ENCODE results near the gene MS4A4E. TPM values are rescaled to one million over a fixed set of nuclear protein-coding genes. Genes with fewer than 3 reads are reported as not detected.
"Not testable (repeated sequence)": the region's sequence is repeated elsewhere in the genome, so short reads cannot be mapped to it uniquely, and the experiment has no call there.

Gene MS4A4E
- total RNA-seq, 2 donors from 2014 or later, result 0.52 to 3.1 TPM

DNA sequence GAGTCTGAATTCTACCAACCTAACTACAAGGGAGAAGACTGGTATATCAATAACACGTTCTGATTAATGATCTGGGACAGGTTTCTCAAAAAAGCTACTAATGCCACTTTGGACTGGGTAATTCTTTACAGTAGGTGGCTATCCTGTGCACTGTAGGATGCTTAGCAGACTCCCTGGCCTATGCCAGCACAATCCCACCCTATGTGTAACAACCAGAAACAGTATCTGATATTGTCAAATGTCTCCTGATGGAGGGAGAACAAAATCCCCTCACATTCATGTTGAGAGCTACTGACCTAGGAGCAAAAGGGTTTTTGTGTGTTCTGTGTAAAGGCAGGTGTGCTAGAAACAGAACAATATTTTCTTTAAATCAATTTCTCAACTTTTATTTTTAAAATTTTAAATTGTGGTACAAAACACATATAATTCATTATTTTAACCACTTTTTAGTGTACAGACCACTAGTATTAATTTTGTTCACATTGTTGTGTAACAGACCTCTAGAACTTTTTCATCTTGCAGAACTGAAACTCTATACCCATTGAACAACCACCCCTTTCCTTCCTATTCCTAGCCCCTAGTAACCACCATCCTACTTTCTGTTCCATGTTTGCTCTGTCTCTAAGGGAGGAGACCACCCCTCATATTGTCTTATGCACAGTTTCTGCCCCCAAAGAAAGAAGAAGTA is 58.0 kb downstream of the MS4A4E start:
- ATAC-seq (peak in 1 of 2 donors; percentile 80), DNase-seq (no peak)
- intact Hi-C loops (cut with DNase I), result no loop called here

DNA sequence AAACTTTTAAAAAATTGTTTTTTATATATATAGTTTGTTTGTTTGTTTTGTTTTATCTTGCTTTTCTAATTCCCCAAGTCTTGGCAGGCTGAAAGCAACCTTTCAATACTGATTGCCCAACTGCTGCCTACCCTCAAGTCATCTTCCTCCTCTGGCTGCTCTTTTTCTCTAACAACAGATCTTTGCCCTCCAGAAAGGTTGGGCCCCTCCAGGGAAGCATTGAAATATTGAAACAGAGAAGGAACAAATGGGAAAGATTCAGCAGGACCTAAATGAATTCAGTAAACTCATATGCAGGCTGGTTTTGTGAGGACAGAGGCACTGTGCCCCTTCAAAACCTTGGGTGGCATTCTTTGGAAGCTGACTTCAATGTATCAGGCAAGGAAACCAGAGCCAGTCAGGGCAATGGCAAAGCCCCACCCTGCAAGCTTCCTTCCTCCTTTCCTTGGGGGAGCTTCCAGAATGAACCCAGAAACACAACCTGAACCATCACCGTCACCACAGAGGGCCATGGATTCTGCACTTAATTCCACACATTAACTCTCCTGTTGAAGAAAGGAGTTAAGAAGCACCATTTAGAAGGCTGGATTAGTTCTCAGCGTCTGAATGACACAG is 59.2 kb downstream of the MS4A4E start:
- peak in 1 of 2 donors; percentile 57 for ATAC-seq
- no peak for DNase-seq

DNA sequence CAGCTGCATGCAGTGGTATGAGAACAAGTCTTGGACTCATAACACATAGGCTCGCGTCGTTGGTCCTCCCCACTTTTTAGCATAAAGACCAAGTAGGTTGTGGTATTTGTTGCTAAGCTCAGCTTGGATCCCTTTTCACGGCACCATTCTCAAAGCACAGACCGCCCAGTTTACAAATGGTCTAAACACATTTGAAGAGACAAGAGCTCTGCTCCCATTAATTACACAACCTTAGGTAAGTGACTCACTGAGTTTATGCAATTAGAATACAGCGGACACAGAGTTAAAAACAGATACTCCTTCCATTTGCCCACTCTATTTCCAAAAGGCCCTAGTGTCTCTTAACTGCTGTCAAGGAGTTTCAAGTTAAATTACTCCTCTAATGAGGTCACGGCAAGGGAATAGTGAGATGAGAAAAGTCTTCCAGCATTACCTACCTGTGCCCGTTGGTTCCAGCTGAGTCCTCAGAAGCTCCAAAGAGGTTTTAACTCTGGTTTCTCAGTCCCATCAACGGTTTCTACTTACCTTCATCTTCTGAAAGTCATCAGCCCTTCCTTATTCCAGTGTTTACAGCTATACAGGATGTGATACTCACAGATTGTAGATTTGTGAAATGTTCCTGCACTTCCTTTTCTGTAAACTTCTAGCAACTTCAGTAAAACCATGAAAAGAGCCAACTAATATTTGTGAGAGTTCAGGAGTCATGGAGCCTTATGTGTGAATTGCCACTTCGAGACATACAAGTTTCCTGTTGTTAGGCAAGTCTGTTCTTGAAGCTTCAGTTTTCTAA is 60.2 kb downstream of the MS4A4E start, which contains the start of gene MS4A6A:
TSS of gene MS4A6A (minus strand) at position 543 of the 790 bp plus-strand sequence. CDS start 1,356 bp downstream, outside the sequence.
- DNase-seq (no peak), ATAC-seq (peak in 1 of 2 donors; percentile 51)
- intact Hi-C loops (cut with DNase I), result no loop called here

More for the DNA sequence above, 59.2 kb downstream of the MS4A4E start:
- intact Hi-C loops (cut with DNase I), result no loop called here

DNA sequence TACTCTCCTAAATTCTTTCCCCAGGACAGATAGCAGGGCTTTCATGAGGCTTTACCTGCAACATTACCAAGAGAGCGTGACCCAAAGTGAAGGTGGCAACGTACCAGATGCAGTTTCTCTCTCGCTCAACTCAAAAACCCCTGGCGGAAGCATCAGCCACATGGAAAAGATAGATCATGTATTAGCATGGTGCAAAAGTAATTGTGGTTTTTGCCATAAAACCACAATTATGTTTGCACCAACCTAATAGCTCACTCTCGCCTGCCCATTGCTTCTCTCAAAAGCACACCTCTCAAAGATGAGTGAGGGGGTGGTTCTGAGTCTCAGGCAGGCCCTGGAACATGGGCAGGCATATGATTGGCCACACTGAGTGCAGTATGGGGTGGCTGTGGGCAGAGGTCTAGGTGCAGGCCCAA is 67.1 kb downstream of the MS4A4E start:
- ATAC-seq (no peak), DNase-seq (no peak)
- intact Hi-C loops (cut with DNase I), result no loop called here

DNA sequence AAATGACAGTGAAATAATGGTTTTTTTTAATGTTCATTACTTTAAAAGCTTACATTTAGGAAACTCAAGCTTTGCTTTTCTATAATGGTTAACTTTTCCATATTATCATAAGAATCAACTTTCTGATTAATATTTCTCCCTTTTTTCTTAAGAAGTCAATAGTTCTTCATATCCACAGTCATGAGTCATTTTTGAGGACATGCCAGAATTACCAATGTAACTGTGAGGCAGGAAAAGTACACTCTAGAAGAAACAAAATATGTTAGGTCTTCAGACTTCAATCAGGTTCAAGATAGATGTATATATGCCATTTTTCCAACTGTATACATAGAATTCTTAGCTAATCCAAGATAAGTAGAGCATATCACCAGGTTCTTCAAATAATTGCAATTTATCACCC is 70.9 kb downstream of the MS4A4E start:
- DNase-seq (no peak), ATAC-seq (no peak)
- intact Hi-C loops (cut with DNase I), result no loop called here

DNA sequence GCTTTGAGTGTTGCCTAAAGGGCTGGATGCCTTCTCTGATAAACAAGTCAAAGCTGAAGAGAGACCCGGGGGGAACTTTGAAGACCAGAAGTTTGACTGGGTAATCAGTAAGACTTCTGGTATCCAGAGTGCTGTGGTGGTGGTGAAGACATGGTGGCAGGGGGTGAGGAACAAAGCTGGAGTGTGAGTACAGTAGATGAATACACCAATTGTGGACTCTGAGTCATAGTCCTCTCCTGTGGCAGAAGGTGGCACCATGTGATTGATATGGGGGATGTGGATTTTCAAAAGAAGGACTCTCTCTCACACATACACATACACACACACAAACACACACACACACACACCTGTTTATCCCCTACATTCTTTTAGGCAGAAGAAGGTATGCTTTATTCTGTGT is 72.4 kb downstream of the MS4A4E start:
- intact Hi-C loops (cut with DNase I), result no loop called here
- DNase-seq, result no peak
- ATAC-seq, result no peak

DNA sequence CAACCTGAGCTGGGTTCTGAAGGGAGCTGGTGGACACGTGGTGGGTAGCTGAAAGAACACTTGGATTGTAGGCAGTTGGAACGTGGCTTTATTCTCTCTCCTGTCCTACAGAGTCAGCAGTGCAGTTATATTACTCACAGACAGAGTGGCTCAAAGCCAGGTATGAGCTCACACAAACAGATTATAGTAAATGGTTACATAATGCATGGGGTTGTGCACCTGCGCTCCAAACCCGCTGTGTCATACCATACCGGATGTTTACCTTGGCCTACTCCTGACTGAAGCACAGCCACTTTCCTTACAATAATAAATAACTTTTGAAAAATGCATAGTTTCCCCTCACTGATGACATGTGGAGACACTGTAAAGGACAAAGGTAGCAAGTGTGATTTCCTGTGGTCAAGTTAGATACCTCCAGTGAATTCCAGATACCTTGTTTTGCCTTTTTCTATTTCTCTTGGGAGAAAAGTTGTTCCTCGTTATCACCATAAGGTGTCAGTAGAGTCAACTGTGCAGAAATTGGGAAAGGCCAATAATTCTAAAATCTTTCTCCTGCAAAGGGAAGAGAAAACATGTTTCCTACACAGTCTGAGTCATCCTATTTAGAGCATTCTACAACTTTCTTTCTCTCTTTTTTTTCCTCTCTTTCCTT is 73.5 kb downstream of the MS4A4E start:
- DNase-seq (peak; percentile 55), ATAC-seq (peak; percentile 47 to 75)
- intact Hi-C loops (cut with DNase I), result no loop called here

DNA sequence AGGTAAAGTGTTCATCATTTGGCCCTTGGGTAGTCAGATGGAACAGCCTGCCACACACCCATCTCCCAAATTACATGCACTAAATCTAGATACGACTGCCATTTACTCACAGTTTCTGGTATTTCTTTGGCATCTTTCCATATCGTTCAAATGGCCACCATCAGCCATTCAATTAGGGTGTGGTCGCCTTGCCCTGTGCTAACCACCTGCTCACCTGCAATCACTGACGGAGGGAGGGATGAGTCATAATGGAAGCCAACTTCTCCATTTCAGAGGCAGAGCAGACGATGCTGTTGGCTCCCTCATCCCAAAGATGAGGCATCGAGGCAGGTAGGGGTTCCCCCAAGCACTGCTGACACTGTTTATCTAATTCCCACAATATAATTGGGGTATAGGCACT is 74.6 kb downstream of the MS4A4E start:
- DNase-seq, result no peak

DNA sequence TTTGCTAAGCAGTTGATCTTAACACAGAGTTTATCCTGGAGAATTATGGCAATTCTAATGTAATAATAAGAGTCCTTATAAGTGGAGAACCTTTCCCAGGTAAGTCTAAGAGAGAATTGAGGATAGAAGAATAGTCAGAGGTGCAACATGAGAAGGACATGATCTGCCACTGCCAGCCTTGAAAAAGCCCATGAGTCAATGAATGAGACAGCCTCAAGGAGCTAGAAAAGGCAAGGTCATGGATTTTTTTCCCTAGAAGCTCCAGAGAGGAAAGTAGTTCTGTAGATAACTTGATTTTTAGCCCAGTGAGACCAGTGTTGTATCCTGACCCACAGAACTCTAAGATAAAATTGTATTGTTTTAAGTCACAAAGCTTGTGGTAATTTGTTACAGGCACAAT is 77.0 kb downstream of the MS4A4E start:
- intact Hi-C loops (cut with DNase I), result no loop called here

More for the DNA sequence above, 74.6 kb downstream of the MS4A4E start:
- no peak for ATAC-seq
- intact Hi-C loops (cut with DNase I), result no loop called here

DNA sequence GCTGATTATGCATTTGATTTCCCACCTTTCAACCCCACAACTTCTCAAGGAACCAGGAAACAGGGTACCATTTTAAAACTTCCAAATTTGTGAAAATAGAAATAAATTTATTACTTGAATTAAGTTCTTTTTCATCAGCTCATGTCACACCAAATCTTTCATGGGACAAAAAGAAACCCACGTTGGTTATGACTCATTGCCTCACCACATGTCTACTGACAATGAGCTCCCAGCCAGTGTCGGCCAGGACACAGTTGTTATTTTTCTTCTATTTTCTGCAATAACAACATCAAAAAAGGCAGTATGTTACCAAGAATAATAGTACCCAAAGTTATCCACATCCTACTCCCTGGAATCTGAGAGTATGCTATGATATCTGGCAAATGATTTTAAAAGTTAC is 77.4 kb downstream of the MS4A4E start:
- no peak for ATAC-seq
- intact Hi-C loops (cut with DNase I), result no loop called here
- no peak for DNase-seq

More for the DNA sequence above, 77.0 kb downstream of the MS4A4E start:
- DNase-seq (no peak), ATAC-seq (no peak)

DNA sequence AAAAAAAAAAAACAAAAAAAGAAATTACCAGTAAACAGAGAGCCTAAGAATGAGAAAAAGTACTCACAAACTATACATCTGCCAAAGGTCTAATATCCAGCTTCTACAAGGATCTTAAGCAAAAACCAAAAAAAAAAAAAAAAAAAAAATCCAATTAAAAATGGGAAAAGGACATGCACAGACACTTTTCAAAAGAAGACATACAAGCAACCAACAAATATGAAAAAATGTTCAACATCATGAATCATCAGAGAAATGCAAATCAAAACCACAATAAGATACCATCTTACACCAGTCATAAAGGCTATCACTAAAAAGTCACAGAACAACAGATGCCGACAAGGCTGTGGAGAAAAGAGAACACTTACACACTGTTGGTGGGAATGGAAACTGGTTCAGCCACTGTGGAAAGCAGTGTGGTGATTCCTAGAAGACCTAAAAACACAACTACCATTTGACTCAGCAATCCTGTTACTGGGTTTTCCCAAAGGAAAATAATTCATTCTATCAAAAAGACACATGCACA is 78.3 kb downstream of the MS4A4E start:
- ATAC-seq (no peak), DNase-seq (no peak)
- intact Hi-C loops (cut with DNase I), result no loop called here

DNA sequence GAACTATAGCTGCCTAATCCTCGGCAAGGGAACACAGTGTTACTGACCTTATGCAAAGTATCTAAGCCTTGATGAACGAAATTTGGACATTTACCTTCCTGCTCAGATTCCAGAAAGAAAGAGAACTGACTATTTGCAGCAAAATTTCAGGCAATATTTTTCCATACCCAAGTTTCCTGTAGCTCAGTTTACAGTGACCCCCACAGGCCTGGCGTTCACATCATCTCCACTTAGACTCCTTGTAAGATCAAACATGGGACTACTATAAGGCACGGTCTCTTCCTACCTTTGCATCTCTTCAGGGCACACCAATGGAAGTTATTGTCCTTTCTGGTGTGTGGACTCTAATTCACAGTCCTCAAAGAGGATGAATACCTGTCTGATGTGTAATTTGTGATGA is 81.2 kb downstream of the MS4A4E start:
- intact Hi-C loops (cut with DNase I), result no loop called here
- ATAC-seq (no peak), DNase-seq (no peak)

DNA sequence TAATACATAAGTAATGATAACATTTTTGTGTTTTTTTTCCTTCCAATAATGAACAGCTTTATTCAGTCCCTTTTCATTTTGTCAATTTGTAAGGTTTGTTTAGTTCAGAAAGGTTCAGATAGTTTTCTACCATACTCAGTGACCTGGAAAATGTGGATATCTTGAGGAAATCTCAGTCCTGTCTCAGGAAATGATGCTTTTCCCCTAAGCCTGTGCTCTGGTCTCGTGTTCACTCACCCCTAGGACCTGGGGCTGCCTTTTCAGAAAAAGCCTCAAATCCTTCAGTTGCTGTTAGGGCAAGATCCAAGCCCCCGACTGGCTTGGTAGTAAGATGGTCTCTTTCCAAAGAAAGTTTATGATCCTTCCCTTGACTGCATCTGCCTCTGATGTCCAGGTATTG is 81.8 kb downstream of the MS4A4E start:
- intact Hi-C loops (cut with DNase I), result no loop called here
- ATAC-seq (peak in 1 of 2 donors; percentile 44), DNase-seq (no peak)

DNA sequence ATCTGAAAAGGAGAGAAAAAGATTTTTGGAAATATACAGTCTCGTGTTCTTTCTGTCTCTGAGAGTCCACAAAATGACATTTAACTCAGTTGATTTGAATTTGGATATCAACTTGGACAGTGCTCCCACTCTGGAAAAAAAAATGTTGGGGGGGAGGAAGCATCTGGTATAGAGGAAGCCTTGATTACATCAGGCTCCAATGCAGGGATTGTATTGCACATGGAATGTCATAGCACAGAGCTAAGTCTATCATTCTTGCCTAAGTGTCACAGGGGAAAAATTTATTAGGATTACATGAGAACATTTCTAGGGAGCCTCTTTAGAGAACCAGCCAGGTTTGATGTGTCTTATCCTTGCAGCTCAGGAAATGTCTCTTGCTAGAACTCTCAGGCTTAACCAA is 83.1 kb downstream of the MS4A4E start:
- ATAC-seq (no peak), DNase-seq (no peak)
- intact Hi-C loops (cut with DNase I), result no loop called here

DNA sequence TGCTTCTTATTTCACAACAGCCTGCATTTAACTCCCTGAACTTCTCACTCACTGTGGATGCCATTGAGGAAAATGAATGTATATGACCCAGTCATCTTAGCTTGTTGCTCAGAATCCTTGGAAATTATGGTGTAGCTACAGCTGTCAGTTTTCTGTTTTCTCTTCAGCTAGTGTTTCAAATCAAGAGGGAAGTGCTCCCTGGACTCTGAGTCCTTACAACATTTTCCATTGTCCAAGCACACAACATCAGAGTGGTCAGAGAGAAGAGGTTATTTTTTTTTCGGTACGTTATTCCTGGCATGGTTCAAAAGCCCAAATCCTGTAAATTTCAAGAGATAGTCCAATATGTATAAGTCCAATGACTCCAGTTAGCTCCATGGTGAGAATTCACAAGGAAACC is 83.7 kb downstream of the MS4A4E start:
- no peak for DNase-seq
- ATAC-seq, result no peak
- intact Hi-C loops (cut with DNase I), result no loop called here

DNA sequence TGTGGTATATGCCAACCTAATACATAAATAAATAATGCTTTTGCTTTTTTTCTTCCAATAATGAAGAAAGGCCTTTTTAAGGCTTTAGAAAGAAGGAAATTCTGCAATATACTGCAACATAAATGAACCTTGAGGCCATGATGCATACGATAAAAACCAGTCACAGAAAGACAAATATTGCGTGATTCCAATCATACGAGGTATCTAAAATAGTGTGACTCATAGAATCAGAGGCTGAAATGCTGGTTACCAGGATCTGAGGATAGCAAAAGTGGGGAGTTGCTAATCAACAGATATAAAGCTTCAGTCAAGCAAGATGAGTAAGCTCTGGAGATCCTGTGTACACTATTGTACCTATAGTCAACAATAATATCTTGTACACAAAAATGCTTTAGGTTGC is 84.3 kb downstream of the MS4A4E start:
- DNase-seq (no peak), ATAC-seq (no peak)
- intact Hi-C loops (cut with DNase I), result no loop called here

DNA sequence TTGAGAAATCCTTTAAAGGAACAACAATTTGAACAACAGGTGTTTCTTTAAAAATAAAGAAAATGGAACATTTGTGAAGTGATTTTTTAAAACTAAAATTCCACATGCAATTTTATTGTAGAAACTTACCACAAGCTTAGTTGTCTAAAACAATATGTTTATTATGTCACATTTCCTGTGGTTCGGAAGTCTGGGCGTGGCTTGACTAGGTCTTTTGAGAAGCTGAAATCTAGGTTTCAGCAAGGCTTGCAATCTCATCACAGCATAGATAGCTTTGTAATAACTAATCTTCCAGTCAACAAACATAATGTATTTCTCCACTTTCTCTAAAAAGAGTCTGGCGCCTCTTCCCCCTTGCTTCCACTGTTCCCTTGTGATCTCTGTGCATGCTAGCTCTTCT is 87.0 kb downstream of the MS4A4E start:
- intact Hi-C loops (cut with DNase I), result no loop called here
- ATAC-seq (no peak), DNase-seq (no peak)

DNA sequence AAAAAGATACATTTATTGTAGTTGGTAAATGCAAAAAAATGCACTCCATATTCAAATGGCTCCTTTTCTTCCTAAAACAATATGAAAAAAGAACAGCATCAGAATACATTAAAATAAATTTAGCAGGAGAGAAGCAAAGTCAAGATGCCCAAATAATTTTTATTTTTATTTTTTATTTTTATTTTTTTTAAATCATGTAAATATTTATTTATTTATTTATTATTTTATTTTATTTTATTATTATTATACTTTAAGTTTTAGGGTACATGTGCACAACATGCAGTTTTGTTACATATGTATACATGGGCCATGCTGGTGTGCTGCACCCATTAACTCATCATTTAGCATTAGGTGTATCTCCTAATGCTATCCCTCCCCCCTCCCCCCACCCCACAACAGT is 90.2 kb downstream of the MS4A4E start:
- intact Hi-C loops (cut with DNase I); ATAC-seq; DNase-seq: not testable (repeated sequence)

DNA sequence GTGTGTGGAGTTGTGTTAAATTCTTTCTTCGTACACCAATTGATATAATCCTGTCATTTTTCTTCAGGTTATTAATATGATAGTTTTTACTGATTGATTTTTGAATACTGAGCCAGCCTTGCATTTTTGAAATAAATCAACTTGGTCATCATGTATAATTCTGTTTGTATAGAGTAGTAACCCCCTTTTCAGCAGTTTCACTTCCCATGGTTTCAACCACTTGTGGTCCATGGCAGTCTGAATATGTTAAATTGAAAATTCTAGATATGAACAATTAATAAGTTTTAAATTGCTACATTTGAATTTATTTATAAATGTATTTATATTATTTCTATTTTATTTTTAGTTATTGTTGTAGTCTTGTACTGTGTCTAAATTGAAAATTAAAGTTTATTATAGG is 92.7 kb downstream of the MS4A4E start:
- intact Hi-C loops (cut with DNase I), result no loop called here
- ATAC-seq (no peak), DNase-seq (no peak)

Data from left cardiac atrium (tissue), 4 donors.